Glutamatergic neuron (in vitro differentiated cells): Measurements from ENCODE around the gene PPFIBP2. TPM values are rescaled to one million over a fixed set of nuclear protein-coding genes. Genes with fewer than 3 reads are reported as not detected.

Experiments
- DNase-seq: peaks from one replicate; pipeline ENCODE4 v3.0.0; 2022
- H3K27ac Mint-ChIP-seq: one replicate; pipeline ENCODE4 v1.8.0; 2020; ENCODE audit warnings: mild to moderate bottlenecking, mixed read lengths, inconsistent platforms; ENCODE audit not compliant: unreplicated experiment
- H3K27me3 Mint-ChIP-seq: one replicate; pipeline ENCODE4 v1.8.0; 2020; ENCODE audit warnings: mild to moderate bottlenecking, moderate library complexity, mixed read lengths, inconsistent platforms; ENCODE audit not compliant: unreplicated experiment
- H3K36me3 Mint-ChIP-seq: one replicate; pipeline ENCODE4 v1.8.0; 2020; ENCODE audit warnings: mild to moderate bottlenecking, mixed read lengths, inconsistent platforms; ENCODE audit not compliant: unreplicated experiment
- H3K4me1 Mint-ChIP-seq: one replicate; pipeline ENCODE4 v1.8.0; 2020; ENCODE audit warnings: mild to moderate bottlenecking, low read depth, mixed read lengths, inconsistent platforms; ENCODE audit not compliant: unreplicated experiment
- H3K4me3 Mint-ChIP-seq: one replicate; pipeline ENCODE4 v1.8.0; 2020; ENCODE audit warnings: mild to moderate bottlenecking, mixed read lengths, inconsistent platforms; ENCODE audit not compliant: unreplicated experiment
- H3K9me3 Mint-ChIP-seq: one replicate; pipeline ENCODE4 v1.8.0; 2020; ENCODE audit warnings: mild to moderate bottlenecking, moderate library complexity, mixed read lengths, inconsistent platforms; ENCODE audit not compliant: unreplicated experiment
- long read RNA-seq: library from polyadenylated mRNA; unstranded; transcript quantifications from one replicate; pipeline ENCODE4 v2.0.0, GENCODE V29; 2020; ENCODE audit not compliant: unreplicated experiment
- total RNA-seq: library from RNA; stranded (reverse); fragmentation: NEBNext Ultra II Directional; extraction: Animal tissue kit (Norgen Biotek cat#: 25700); gene quantifications from one replicate; pipeline ENCODE4 v1.2.1, GENCODE V29; 2021; ENCODE audit not compliant: unreplicated experiment
- TF ChIP-seq, protein P1 (sequence below): fragments of 200-600 bp; sonication (generic); IDR thresholded peaks from one replicate; pipeline ENCODE4 v1.5.0; 2021; ENCODE audit not compliant: partially characterized antibody, unreplicated experiment

The PPFIBP2 gene
- 1.5 TPM for total RNA-seq
- long read RNA-seq, result 0 reads

DNA sequence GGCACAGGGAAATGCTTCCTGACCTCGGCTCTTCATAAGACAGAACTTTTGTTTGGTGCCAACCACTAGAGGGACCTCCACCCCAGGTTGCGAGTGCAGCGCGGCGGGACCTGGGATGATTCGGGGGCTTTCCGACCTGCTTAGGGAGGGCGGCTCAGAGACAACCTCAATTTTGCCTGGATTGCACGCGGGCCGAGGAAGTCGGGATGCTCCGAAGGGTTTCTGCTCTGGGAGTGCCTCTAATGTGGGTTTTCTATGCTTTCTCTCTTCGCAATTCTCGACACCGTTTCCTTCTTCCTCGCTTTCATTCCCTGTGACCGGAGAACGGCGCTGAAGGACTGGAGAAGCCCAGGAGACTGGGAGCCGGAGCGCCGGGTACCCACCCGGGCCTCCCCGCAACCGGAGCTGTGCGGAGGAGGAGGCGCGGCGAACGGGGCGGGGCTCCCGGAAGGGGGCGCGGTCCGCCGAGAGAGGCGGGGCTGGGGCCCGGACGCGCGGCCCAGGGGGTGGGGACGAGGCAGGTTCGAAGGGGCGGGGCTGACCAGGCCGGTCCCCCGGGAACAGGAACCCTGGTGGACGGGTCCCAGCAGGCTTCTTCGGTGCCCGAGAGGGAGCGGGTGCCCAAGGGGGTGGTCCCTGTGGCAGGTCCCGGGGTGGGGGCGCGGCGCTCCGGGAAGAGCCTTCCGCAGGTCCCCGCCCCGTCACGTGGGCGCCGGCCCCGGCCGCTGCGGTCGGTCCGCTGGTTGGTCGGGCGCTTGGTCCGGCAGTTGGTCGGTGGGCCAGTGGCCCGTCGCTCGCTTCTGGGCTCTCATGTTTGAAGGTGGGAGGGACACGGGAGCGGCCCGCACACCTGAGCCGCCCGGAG is at the start of gene PPFIBP2:
TSS of gene PPFIBP2 (plus strand) at position 766 of the 865 bp plus-strand sequence. CDS start 35,477 bp downstream, outside the sequence.
- Mint-ChIP-seq H3K4me3 (peak within 1 kb of the TSS; percentile 88), H3K27me3 (peaks cover 6% of the 10 kb centered on the region), H3K27ac (no peak within 1 kb of the TSS), H3K4me1 (no peaks in the 10 kb centered on the region), H3K9me3 (peaks cover 3% of the 10 kb centered on the region), H3K36me3 (no peaks in the 10 kb centered on the region)
- TF ChIP-seq, protein P1, sequence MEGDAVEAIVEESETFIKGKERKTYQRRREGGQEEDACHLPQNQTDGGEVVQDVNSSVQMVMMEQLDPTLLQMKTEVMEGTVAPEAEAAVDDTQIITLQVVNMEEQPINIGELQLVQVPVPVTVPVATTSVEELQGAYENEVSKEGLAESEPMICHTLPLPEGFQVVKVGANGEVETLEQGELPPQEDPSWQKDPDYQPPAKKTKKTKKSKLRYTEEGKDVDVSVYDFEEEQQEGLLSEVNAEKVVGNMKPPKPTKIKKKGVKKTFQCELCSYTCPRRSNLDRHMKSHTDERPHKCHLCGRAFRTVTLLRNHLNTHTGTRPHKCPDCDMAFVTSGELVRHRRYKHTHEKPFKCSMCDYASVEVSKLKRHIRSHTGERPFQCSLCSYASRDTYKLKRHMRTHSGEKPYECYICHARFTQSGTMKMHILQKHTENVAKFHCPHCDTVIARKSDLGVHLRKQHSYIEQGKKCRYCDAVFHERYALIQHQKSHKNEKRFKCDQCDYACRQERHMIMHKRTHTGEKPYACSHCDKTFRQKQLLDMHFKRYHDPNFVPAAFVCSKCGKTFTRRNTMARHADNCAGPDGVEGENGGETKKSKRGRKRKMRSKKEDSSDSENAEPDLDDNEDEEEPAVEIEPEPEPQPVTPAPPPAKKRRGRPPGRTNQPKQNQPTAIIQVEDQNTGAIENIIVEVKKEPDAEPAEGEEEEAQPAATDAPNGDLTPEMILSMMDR, result peak; percentile 75
- DNase-seq, result peak; percentile 80

DNA sequence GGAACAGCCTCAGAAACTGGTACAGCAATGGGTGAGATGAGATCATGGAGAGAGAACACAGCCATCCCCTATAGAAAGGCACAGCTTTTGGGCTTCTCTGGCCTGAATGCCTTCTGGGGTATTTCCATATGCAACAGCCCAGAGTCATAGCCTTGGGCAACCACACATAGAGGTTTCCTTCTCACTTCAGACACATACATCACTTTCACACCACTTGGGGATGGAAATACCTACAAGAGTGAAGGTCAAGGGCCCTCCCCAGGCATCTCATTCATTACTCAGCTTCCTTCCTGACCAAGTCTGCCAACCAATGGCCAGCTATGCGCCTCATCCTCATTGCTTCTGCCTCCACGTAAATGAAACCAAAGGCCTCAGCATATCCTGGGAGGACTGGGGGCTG is 46.1 kb upstream of the PPFIBP2 start:
- H3K4me1 Mint-ChIP-seq, result no peaks in the 10 kb centered on the region
- H3K9me3 Mint-ChIP-seq, result no peaks in the 10 kb centered on the region
- TF ChIP-seq, protein P1, result no peak
- H3K27ac Mint-ChIP-seq, result no peak overlapping the region
- DNase-seq, result no peak
- no peaks in the 10 kb centered on the region for H3K36me3 Mint-ChIP-seq
- no peaks in the 10 kb centered on the region for H3K27me3 Mint-ChIP-seq
- H3K4me3 Mint-ChIP-seq, result no peak overlapping the region

DNA sequence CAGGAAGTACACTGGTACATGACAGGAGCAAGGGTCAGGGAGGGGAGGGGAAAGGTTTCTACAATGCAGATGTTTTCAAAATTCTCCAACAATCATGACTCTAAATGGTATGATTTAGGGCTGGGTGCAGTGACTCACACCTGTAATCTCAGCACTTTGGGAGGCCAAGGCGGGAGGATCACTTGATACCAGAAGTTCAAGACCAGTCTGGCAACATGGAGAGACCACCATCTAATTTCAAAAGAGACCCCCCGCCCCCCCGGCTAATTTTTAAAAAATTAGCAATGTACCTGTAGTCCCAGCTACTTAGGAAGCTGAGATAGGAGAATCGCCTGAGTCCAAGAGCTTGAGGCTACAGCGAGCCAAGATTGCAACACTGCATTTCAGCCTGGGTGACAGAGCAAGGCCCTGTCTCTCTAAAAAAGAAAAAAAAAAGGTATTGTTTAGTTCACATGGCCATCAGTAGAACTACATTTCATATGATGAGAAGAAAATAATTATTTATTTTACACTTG is 44.4 kb upstream of the PPFIBP2 start:
- H3K27ac Mint-ChIP-seq, result no peak overlapping the region
- no peaks in the 10 kb centered on the region for H3K36me3 Mint-ChIP-seq
- H3K9me3 Mint-ChIP-seq, result peaks cover 2% of the 10 kb centered on the region
- H3K4me1 Mint-ChIP-seq, result no peaks in the 10 kb centered on the region
- DNase-seq, result no peak
- TF ChIP-seq, protein P1, result no peak
- no peak overlapping the region for H3K4me3 Mint-ChIP-seq
- H3K27me3 Mint-ChIP-seq, result no peaks in the 10 kb centered on the region

DNA sequence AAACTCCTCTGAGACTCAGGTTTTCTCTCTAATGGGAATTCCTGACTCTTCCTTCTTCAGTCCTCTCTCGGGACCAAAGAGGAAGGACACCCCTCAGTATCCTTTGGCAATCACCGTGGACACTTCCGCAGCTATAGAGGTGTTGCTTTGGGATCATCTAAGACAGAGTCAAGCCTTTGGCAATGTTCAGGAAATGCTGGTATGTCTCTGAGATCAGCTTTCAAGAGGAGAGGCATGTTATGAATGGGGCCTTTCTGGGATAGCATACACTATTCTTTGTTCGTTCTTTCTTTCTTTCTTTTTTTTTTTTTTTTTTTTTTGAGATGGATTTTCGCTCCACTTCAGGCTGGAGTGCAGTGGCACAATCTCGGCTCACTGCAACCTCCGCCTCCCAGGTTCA is 42.7 kb upstream of the PPFIBP2 start:
- Mint-ChIP-seq H3K4me1 (no peaks in the 10 kb centered on the region), H3K36me3 (no peaks in the 10 kb centered on the region), H3K4me3 (no peak overlapping the region), H3K9me3 (peaks cover 2% of the 10 kb centered on the region), H3K27me3 (no peaks in the 10 kb centered on the region), H3K27ac (no peak overlapping the region)
- TF ChIP-seq, protein P1, result no peak
- no peak for DNase-seq

DNA sequence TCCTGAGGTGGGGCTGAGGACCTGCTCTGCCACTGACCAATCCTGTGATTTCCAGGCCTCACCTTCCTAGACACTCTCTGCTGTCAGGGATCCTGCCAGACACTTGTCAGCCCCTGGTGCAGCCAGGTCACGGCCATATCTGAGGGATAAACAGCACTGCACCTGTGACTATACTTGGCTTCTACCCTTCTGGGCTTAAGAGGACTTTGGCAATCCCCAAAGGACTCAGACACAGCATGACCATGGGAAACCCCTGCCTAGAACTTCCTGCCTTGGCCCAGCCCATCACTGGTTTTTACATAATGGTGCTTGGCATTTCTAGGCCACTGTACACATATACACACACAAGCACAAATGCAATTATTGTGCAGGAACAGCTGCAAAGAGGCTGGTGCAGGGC is 40.1 kb upstream of the PPFIBP2 start:
- H3K36me3 Mint-ChIP-seq, result no peaks in the 10 kb centered on the region
- no peak for DNase-seq
- no peak overlapping the region for H3K4me3 Mint-ChIP-seq
- no peaks in the 10 kb centered on the region for H3K4me1 Mint-ChIP-seq
- H3K27ac Mint-ChIP-seq, result no peak overlapping the region
- TF ChIP-seq, protein P1, result no peak
- peaks cover 2% of the 10 kb centered on the region for H3K9me3 Mint-ChIP-seq
- peaks cover 3% of the 10 kb centered on the region for H3K27me3 Mint-ChIP-seq
